Prostate gland (tissue), 2 donors: ENCODE results near the gene RGPD4. TPM values are rescaled to one million over a fixed set of nuclear protein-coding genes. Genes with fewer than 3 reads are reported as not detected.
"Not testable (repeated sequence)": the region's sequence is repeated elsewhere in the genome, so short reads cannot be mapped to it uniquely, and the experiment has no call there.

Experiments used
- DNase-seq: peaks from one replicate; pipeline ENCODE4 v3.0.0-alpha.2; 2019; ENCODE audit warnings: low spot score
- H3K27ac ChIP-seq, 2 donors: fragments of 200-600 bp; sonication (generic); 2 replicates each; pipeline ENCODE4 v1.5.1; 2017 to 2019
- H3K27me3 ChIP-seq: fragments of 200-600 bp; sonication (generic); replicated peaks from 2 replicates; pipeline ENCODE4 v1.5.1; 2019; ENCODE audit not compliant: insufficient read depth
- H3K36me3 ChIP-seq, 2 donors: fragments of 200-600 bp; sonication (generic); 1 replicate in 1 of 2; 2 replicates in 1 of 2; pipeline versions ENCODE4 v1.5.1 to v1.8.1; 2017 to 2019
- H3K4me1 ChIP-seq: fragments of 200-600 bp; sonication (generic); replicated peaks from 2 replicates; pipeline ENCODE4 v1.5.1; 2019
- H3K4me3 ChIP-seq, 2 donors: fragments of 200-600 bp; sonication (generic); 2 replicates each; pipeline ENCODE4 v1.5.1; 2017 to 2019
- H3K9me3 ChIP-seq: fragments of 200-600 bp; sonication (generic); 2 replicates; pipeline ENCODE4 v1.5.1; 2017
- CTCF ChIP-seq, 4 experiments: fragments of 200-600 bp in 2 of 4; fragments of 450-650 bp in 2 of 4; sonication (generic) in 2 of 4; IDR thresholded peaks; 1 replicate in 3 of 4; 2 replicates in 1 of 4; pipeline ENCODE4 v1.5.1; 2016 to 2019; ENCODE audit warnings: antibody characterized with exemption in 4 of 4, mild to moderate bottlenecking in 2 of 4, moderate library complexity in 2 of 4
- POLR2A ChIP-seq: fragments of 450-650 bp; IDR thresholded peaks from one replicate; pipeline ENCODE4 v1.6.1; 2016; ENCODE audit warnings: antibody characterized with exemption, mild to moderate bottlenecking
- POLR2AphosphoS5 ChIP-seq: sonication (generic); formaldehyde crosslinking; IDR thresholded peaks from one replicate; pipeline ENCODE4 v1.6.1; 2017; ENCODE audit warnings: antibody characterized with exemption
- WGBS: methylation state at CpG from one replicate; pipeline ENCODE4 v1.1.5; 2018; 5-methylcytosine and 5-hydroxymethylcytosine counted together
- intact Hi-C: fragments of 100-400 bp; cut with DNase I; formaldehyde crosslinking; loops from one replicate; pipeline ENCODE4 v1.14.2; 2022
- total RNA-seq, 2 donors: library from RNA; depleted of rRNA; stranded (reverse); fragments of >200 nt; gene quantifications; one replicate each; pipeline ENCODE4 v1.1.0, GENCODE V29; 2016

Gene RGPD4
- total RNA-seq: under 1 TPM in 1 of 2 donors, not detected in 1; 0.17 TPM

GRCh38 chr2:107826749-107827148, at the start of gene RGPD4:
Gene RGPD4, plus strand, starts transcription at chr2:107826892. Its CDS starts 122 bp downstream, at chr2:107827014.
- H3K27me3 ChIP-seq, H3K36me3 ChIP-seq, H3K4me3 ChIP-seq, H3K4me1 ChIP-seq, intact Hi-C loops, H3K9me3 ChIP-seq, DNase-seq, H3K27ac ChIP-seq: not testable (repeated sequence)
- no CpG with 5 or more reads among the region's 43 CpGs for WGBS

- Histone ChIP-seq H3K36me3 (no peaks in the 10 kb centered on the region), H3K9me3 (no peaks in the 10 kb centered on the region), H3K27me3 (no peaks in the 10 kb centered on the region), H3K27ac (no peak overlapping the region), H3K4me3 (no peak overlapping the region), H3K4me1 (no peaks in the 10 kb centered on the region)
- WGBS: 77% methylated on average over 2 of the region's 2 CpGs
- TF ChIP-seq POLR2A (no peak), CTCF (IDR thresholded peaks at IDR 0.05) (no peak), POLR2AphosphoS5 (no peak)
- DNase-seq: no peak
- intact Hi-C loops: no loop called here
These were observed 48.7 kb upstream of the RGPD4 start for GRCh38 chr2:107777974-107778373.

GRCh38 chr2:107785756-107786155, 40.9 kb upstream of the RGPD4 start:
- no peaks in the 10 kb centered on the region for H3K4me1 ChIP-seq
- H3K9me3 ChIP-seq: no peaks in the 10 kb centered on the region
- no peak for DNase-seq
- peaks cover 4% of the 10 kb centered on the region for H3K27me3 ChIP-seq
- no peak overlapping the region for H3K27ac ChIP-seq
- no peak for TF ChIP-seq CTCF (IDR thresholded peaks at IDR 0.05)
- TF ChIP-seq POLR2AphosphoS5: no peak
- TF ChIP-seq POLR2A: no peak
- WGBS: 68% methylated on average over 1 of the region's 1 CpG
- H3K4me3 ChIP-seq: no peak overlapping the region
- intact Hi-C loops: no loop called here
- H3K36me3 ChIP-seq: no peaks in the 10 kb centered on the region

GRCh38 chr2:107790837-107791236, 35.9 kb upstream of the RGPD4 start:
- WGBS: 48% methylated on average over 1 of the region's 1 CpG
- no peak for DNase-seq
- TF ChIP-seq POLR2A (no peak), CTCF (IDR thresholded peaks at IDR 0.05) (no peak)
- intact Hi-C loops: no loop called here
- Histone ChIP-seq H3K36me3 (no peaks in the 10 kb centered on the region), H3K4me3 (no peak overlapping the region), H3K27ac (no peak overlapping the region), H3K27me3 (peaks cover 2% of the 10 kb centered on the region), H3K9me3 (no peaks in the 10 kb centered on the region), H3K4me1 (no peaks in the 10 kb centered on the region)

GRCh38 chr2:107801498-107801897, 25.2 kb upstream of the RGPD4 start:
- Histone ChIP-seq H3K4me1 (no peaks in the 10 kb centered on the region), H3K9me3 (no peaks in the 10 kb centered on the region), H3K4me3 (no peak overlapping the region), H3K36me3 (no peaks in the 10 kb centered on the region), H3K27ac (no peak overlapping the region), H3K27me3 (no peaks in the 10 kb centered on the region)
- intact Hi-C loops: no loop called here
- no peak for DNase-seq
- TF ChIP-seq POLR2A (no peak), POLR2AphosphoS5 (no peak), CTCF (IDR thresholded peaks at IDR 0.05) (no peak)
- 65% methylated on average over 2 of the region's 2 CpGs for WGBS
